Mammary epithelial cell (primary cell): Measurements from ENCODE around the gene FGF12.

Source experiments
- CTCF ChIP-seq, 2 donors: IDR thresholded peaks in 1 of 2; conservative IDR thresholded peaks in 1 of 2; 2 replicates each; pipeline ENCODE4 v1.5.1; 2011 to 2012; ENCODE audit warnings: inconsistent platforms in 2 of 2, low read length in 2 of 2, mild to moderate bottlenecking in 2 of 2, control low read depth in 1 of 2, low read depth in 1 of 2; ENCODE audit not compliant: insufficient read depth in 1 of 2; ENCODE audit errors: extremely low read depth in 1 of 2
- EZH2 ChIP-seq: IDR thresholded peaks from 2 replicates; pipeline ENCODE4 v1.6.1; 2012; ENCODE audit warnings: low read length, inconsistent platforms, borderline replicate concordance

- TF ChIP-seq CTCF (conservative IDR thresholded peaks at IDR 0.05 in 1 of 2, IDR thresholded peaks at IDR 0.05 in 1 of 2; ENCODE audit: extremely low read depth in 1 of 2, insufficient read depth in 1 of 2, low read depth in 1 of 2, low read length in 2 of 2), result no peak
- TF ChIP-seq EZH2, result no peak
Observed at GRCh38 chr3:192128060-192128459, 599.3 kb downstream of the FGF12 start.
